ENCODE measurements around the gene PITPNM1. TPM values are rescaled to one million over a fixed set of nuclear protein-coding genes. Genes with fewer than 3 reads are reported as not detected.

PITPNM1 gene
- total and polyA plus RNA-seq, 2 of the 13 experiments (the other 11 are each of a cell fraction or from before 2014, with no cell fraction given): 8.2 to 8.5 TPM

- no peaks in the 10 kb centered on the region for H3K9me3 ChIP-seq (ENCODE audit: low read length)
- no peak overlapping the region for H3K4me3 ChIP-seq (replicated peaks in 1 of 3; ENCODE audit: insufficient read depth in 1 of 3, low read depth in 2 of 3, low read length in 3 of 3)
- no peaks in the 10 kb centered on the region for H4K20me1 ChIP-seq (ENCODE audit: insufficient read depth, low read length)
- intact Hi-C loops (cut with micrococcal nuclease; ENCODE audit: unreplicated experiment) (no loop called here), in situ Hi-C loops (cut with HindIII; ENCODE audit: extremely low pct_ligation_motif_present, low pct_unique_long_range_greater_than_20kb) (no loop called here)
- ATAC-seq: no peak
- H3K4me2 ChIP-seq (ENCODE audit: low read depth, low read length): no peak overlapping the region
- H3K27ac ChIP-seq (ENCODE audit: extremely low read length, insufficient read depth, low read length): no peak overlapping the region
- WGBS (ENCODE audit: low lambda C conversion rate): 92% methylated on average over 14 of the region's 21 CpGs
- no peaks in the 10 kb centered on the region for H3K79me2 ChIP-seq (ENCODE audit: insufficient read depth, low read length)
- no peak overlapping the region for H2AFZ ChIP-seq (ENCODE audit: low read length)
- DNase-seq (ENCODE audit: low spot score): no peak
- ChIA-PET CTCF (ENCODE audit: low intra/inter-chr PET ratio, low total read pairs) (no interaction called here), POLR2A (no interaction called here)
- FAIRE-seq: no peak
- no peaks in the 10 kb centered on the region; a peak in 2 of 5 replicates for H3K36me3 ChIP-seq (replicated peaks in 1 of 2; ENCODE audit: control insufficient read depth in 1 of 2, insufficient read depth in 2 of 2, low read length in 2 of 2)
- H3K4me1 ChIP-seq (ENCODE audit: insufficient read depth, low read length): peaks cover 1% of the 10 kb centered on the region; the same call in 1 of the 2 replicates
- H3K9ac ChIP-seq (ENCODE audit: insufficient read depth, low read depth, low read length): no peak overlapping the region
- BruUV-seq (replicated peaks): no TSS peak
- no peaks in the 10 kb centered on the region for H3K27me3 ChIP-seq (ENCODE audit: control insufficient read depth in 1 of 2, insufficient read depth in 2 of 2, low read length in 2 of 2)
- TF ChIP-seq NR2F2 (IDR thresholded peaks at IDR 0.05; ENCODE audit: borderline replicate concordance, low read depth) (no peak), ELF1 (CRISPR knock-in tag; IDR thresholded peaks at IDR 0.05) (no peak)
Measured at GRCh38 chr11:67498544-67498972, 6.6 kb downstream of the PITPNM1 start.

DNA sequence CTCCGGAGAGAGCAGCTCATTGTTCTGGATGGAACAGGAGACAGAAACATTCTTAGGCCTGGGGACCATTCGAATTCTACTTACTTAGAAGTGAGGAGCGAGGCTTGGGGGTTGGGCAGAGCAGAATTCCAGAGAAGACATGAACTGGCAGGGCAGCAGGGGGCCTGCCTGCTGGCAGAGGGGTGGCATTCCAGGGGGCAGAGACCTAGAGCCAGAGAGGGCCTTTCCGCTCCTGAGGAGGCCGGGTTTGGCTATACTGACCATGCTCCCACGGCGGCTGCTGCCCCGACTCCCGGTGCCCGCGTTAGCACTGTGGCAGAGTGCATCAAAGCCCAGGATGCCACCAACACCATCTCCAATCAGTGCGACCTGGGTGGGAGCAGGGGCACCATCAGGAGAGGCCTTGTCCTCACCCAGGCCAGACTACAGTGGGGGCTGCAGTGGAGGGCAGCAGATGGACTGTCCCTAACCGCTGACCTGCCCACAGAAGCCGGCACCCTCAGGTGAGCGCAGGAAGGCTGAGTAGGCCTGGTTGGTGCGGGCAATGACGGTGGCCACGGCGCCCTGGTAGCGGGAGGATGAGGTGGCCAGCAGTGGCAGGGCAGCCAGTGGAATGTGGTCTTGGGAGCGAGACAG is 7.4 kb downstream of the PITPNM1 start:
- no peak overlapping the region for H3K9ac ChIP-seq (ENCODE audit: insufficient read depth, low read depth, low read length)
- FAIRE-seq: no peak
- WGBS (ENCODE audit: low lambda C conversion rate): 94% methylated on average over 11 of the region's 21 CpGs
- H3K4me3 ChIP-seq (replicated peaks in 1 of 3; ENCODE audit: insufficient read depth in 1 of 3, low read depth in 2 of 3, low read length in 3 of 3): no peak overlapping the region
- no peak overlapping the region for H3K4me2 ChIP-seq (ENCODE audit: low read depth, low read length)
- H3K36me3 ChIP-seq (replicated peaks in 1 of 2; ENCODE audit: control insufficient read depth in 1 of 2, insufficient read depth in 2 of 2, low read length in 2 of 2): peaks cover 0 to 1% of the 10 kb centered on the region in 2 experiments; a peak in 2 of 5 replicates
- no peak overlapping the region for H3K27ac ChIP-seq (ENCODE audit: extremely low read length, insufficient read depth, low read length)
- CTCF ChIA-PET (ENCODE audit: low intra/inter-chr PET ratio, low total read pairs): no interaction called here
- POLR2A ChIA-PET: no interaction called here
- in situ Hi-C loops (cut with HindIII; ENCODE audit: extremely low pct_ligation_motif_present, low pct_unique_long_range_greater_than_20kb): no loop called here
- H2AFZ ChIP-seq (ENCODE audit: low read length): no peak overlapping the region
- H3K79me2 ChIP-seq (ENCODE audit: insufficient read depth, low read length): no peaks in the 10 kb centered on the region
- no peaks in the 10 kb centered on the region for H3K27me3 ChIP-seq (ENCODE audit: control insufficient read depth in 1 of 2, insufficient read depth in 2 of 2, low read length in 2 of 2)
- DNase-seq (ENCODE audit: low spot score): no peak
- no TSS peak for BruUV-seq (replicated peaks)
- H3K4me1 ChIP-seq (ENCODE audit: insufficient read depth, low read length): no peaks in the 10 kb centered on the region
- intact Hi-C loops (cut with micrococcal nuclease; ENCODE audit: unreplicated experiment): no loop called here
- no peaks in the 10 kb centered on the region for H4K20me1 ChIP-seq (ENCODE audit: insufficient read depth, low read length)
- no peak for ATAC-seq
- H3K9me3 ChIP-seq (ENCODE audit: low read length): no peaks in the 10 kb centered on the region
- TF ChIP-seq, protein P1, sequence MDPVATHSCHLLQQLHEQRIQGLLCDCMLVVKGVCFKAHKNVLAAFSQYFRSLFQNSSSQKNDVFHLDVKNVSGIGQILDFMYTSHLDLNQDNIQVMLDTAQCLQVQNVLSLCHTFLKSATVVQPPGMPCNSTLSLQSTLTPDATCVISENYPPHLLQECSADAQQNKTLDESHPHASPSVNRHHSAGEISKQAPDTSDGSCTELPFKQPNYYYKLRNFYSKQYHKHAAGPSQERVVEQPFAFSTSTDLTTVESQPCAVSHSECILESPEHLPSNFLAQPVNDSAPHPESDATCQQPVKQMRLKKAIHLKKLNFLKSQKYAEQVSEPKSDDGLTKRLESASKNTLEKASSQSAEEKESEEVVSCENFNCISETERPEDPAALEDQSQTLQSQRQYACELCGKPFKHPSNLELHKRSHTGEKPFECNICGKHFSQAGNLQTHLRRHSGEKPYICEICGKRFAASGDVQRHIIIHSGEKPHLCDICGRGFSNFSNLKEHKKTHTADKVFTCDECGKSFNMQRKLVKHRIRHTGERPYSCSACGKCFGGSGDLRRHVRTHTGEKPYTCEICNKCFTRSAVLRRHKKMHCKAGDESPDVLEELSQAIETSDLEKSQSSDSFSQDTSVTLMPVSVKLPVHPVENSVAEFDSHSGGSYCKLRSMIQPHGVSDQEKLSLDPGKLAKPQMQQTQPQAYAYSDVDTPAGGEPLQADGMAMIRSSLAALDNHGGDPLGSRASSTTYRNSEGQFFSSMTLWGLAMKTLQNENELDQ (CRISPR knock-in tag; IDR thresholded peaks at IDR 0.05; ENCODE audit: borderline replicate concordance): no peak
- TF ChIP-seq TERF1 (CRISPR knock-in tag; IDR thresholded peaks at IDR 0.05) (no peak), RFX1 (IDR thresholded peaks at IDR 0.05) (no peak), NFIB (CRISPR knock-in tag; IDR thresholded peaks at IDR 0.05; ENCODE audit: borderline replicate concordance) (no peak), U2AF1 (optimal IDR thresholded peaks at IDR 0.05; ENCODE audit: low read depth, low read length) (no peak)
- TF ChIP-seq, protein P2, sequence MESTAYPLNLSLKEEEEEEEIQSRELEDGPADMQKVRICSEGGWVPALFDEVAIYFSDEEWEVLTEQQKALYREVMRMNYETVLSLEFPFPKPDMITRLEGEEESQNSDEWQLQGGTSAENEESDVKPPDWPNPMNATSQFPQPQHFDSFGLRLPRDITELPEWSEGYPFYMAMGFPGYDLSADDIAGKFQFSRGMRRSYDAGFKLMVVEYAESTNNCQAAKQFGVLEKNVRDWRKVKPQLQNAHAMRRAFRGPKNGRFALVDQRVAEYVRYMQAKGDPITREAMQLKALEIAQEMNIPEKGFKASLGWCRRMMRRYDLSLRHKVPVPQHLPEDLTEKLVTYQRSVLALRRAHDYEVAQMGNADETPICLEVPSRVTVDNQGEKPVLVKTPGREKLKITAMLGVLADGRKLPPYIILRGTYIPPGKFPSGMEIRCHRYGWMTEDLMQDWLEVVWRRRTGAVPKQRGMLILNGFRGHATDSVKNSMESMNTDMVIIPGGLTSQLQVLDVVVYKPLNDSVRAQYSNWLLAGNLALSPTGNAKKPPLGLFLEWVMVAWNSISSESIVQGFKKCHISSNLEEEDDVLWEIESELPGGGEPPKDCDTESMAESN (CRISPR knock-in tag; conservative IDR thresholded peaks at IDR 0.05): no peak
- TF ChIP-seq, protein P3, sequence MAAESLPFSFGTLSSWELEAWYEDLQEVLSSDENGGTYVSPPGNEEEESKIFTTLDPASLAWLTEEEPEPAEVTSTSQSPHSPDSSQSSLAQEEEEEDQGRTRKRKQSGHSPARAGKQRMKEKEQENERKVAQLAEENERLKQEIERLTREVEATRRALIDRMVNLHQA (CRISPR knock-in tag; IDR thresholded peaks at IDR 0.05): no peak
- TF ChIP-seq, protein P4, sequence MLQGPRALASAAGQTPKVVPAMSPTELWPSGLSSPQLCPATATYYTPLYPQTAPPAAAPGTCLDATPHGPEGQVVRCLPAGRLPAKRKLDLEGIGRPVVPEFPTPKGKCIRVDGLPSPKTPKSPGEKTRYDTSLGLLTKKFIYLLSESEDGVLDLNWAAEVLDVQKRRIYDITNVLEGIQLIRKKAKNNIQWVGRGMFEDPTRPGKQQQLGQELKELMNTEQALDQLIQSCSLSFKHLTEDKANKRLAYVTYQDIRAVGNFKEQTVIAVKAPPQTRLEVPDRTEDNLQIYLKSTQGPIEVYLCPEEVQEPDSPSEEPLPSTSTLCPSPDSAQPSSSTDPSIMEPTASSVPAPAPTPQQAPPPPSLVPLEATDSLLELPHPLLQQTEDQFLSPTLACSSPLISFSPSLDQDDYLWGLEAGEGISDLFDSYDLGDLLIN (CRISPR knock-in tag; IDR thresholded peaks at IDR 0.05; ENCODE audit: borderline replicate concordance): no peak

All from HepG2 (cell line).